Endothelial cell of umbilical vein (primary cell): Measurements from ENCODE around the gene DNAAF3. TPM values are rescaled to one million over a fixed set of nuclear protein-coding genes. Genes with fewer than 3 reads are reported as not detected.

Source experiments
- BruUV-seq: library from RNA; stranded (reverse); fragments of 400-500 nt; replicated peaks from 2 replicates; lab custom pipeline; 2021; lab: Mats Ljungman, UMichigan
- CTCF ChIA-PET: fragments of 300-600, 350-600 bp; sonication (Branson Sonifier 250); formaldehyde crosslinking; loops from one replicate; lab custom pipeline; 2021; ENCODE audit warnings: antibody characterized with exemption, inconsistent platforms; lab: Charles Lee
- POLR2A ChIA-PET: fragments of 300-600, 350-600 bp; sonication (Branson Sonifier 250); formaldehyde crosslinking; loops from one replicate; lab custom pipeline; 2021; ENCODE audit warnings: antibody characterized with exemption, inconsistent platforms; lab: Charles Lee
- DNase-seq: peaks from one replicate; pipeline ENCODE4 v3.0.0-alpha.2; 2011; ENCODE audit warnings: low read depth, low spot score
- FAIRE-seq: peaks from 2 replicates; lab custom pipeline; 2011; peaks lifted over from hg19 to GRCh38; lab: Jason Lieb, UNC
- H2AFZ ChIP-seq: 2 replicates; pipeline ENCODE4 v1.6.0; 2012; ENCODE audit warnings: low read depth, low read length, control low read depth, inconsistent platforms
- H3K27ac ChIP-seq: 2 replicates; pipeline ENCODE4 v1.5.1; 2011; ENCODE audit warnings: low read depth, mild to moderate bottlenecking, control low read depth, low read length, moderate library complexity; ENCODE audit not compliant: insufficient read depth
- H3K27me3 ChIP-seq, 2 experiments: 2 replicates each; pipeline versions ENCODE4 v1.6.0 to v1.6.1; 2011; ENCODE audit warnings: low read length in 2 of 2, mixed read lengths in 1 of 2; ENCODE audit not compliant: control insufficient read depth in 2 of 2, insufficient read depth in 2 of 2
- H3K36me3 ChIP-seq, 2 experiments: 2 replicates in 1 of 2; 3 replicates in 1 of 2; pipeline ENCODE4 v1.5.1; 2011; ENCODE audit warnings: low read length in 2 of 2, mild to moderate bottlenecking in 1 of 2, moderate library complexity in 1 of 2; ENCODE audit not compliant: control insufficient read depth in 2 of 2, insufficient read depth in 2 of 2; ENCODE audit errors: extremely low read depth in 1 of 2
- H3K4me1 ChIP-seq: 3 replicates; pipeline ENCODE4 v1.5.1; 2011; ENCODE audit warnings: mild to moderate bottlenecking, low read length; ENCODE audit not compliant: control insufficient read depth, insufficient read depth; ENCODE audit errors: extremely low read depth
- H3K4me2 ChIP-seq: 2 replicates; pipeline ENCODE4 v1.6.1; 2011; ENCODE audit warnings: low read length, control low read depth, mixed read lengths; ENCODE audit not compliant: insufficient read depth
- H3K4me3 ChIP-seq, 3 experiments: fragments of 200-600 bp in 1 of 3; sonication (generic), shearing (Covaris generic) in 1 of 3; replicated peaks in 1 of 3; 2 replicates each; pipeline ENCODE4 v1.5.1; 2011 to 2016; ENCODE audit warnings: control low read depth in 3 of 3, low read length in 3 of 3, mild to moderate bottlenecking in 2 of 3, inconsistent platforms in 1 of 3, low read depth in 1 of 3, moderate library complexity in 1 of 3; ENCODE audit not compliant: insufficient read depth in 1 of 3
- H3K79me2 ChIP-seq: 2 replicates; pipeline ENCODE4 v1.6.0; 2012; ENCODE audit warnings: low read length, inconsistent platforms; ENCODE audit not compliant: control insufficient read depth, insufficient read depth
- H3K9ac ChIP-seq: replicated peaks from 2 replicates; pipeline ENCODE3; 2011; ENCODE audit warnings: low read length, control low read depth; ENCODE audit not compliant: insufficient read depth; ENCODE audit errors: extremely low read depth
- H3K9me1 ChIP-seq: replicated peaks from 3 replicates; pipeline ENCODE4 v1.6.0; 2011; ENCODE audit warnings: mild to moderate bottlenecking, low read length; ENCODE audit not compliant: control insufficient read depth, insufficient read depth; ENCODE audit errors: extremely low read depth
- H3K9me3 ChIP-seq: replicated peaks from 2 replicates; pipeline ENCODE4 v1.5.1; 2012; ENCODE audit warnings: low read length, inconsistent platforms; ENCODE audit not compliant: control insufficient read depth, insufficient read depth
- H4K20me1 ChIP-seq: replicated peaks from 2 replicates; pipeline ENCODE3; 2011; ENCODE audit warnings: mild to moderate bottlenecking, low read length; ENCODE audit not compliant: control insufficient read depth, insufficient read depth; ENCODE audit errors: extremely low read depth
- EZH2 ChIP-seq: IDR thresholded peaks from 2 replicates; pipeline ENCODE4 v1.6.1; 2012; ENCODE audit warnings: borderline replicate concordance, low read depth, mild to moderate bottlenecking, moderate library complexity, low read length, inconsistent platforms; ENCODE audit not compliant: severe bottlenecking
- FOS ChIP-seq: IDR thresholded peaks from 2 replicates; pipeline ENCODE4 v1.6.1; 2011; ENCODE audit warnings: mild to moderate bottlenecking, low read length, moderate library complexity, borderline replicate concordance; ENCODE audit not compliant: insufficient read depth
- GATA2 ChIP-seq: IDR thresholded peaks from 2 replicates; pipeline ENCODE4 v1.7.0; 2011; ENCODE audit warnings: low read depth, mild to moderate bottlenecking, moderate library complexity, mixed read lengths, low read length; ENCODE audit not compliant: insufficient read length, insufficient read depth
- JUN ChIP-seq: IDR thresholded peaks from 2 replicates; pipeline ENCODE4 v1.6.1; 2011; ENCODE audit warnings: borderline replicate concordance, low read depth; ENCODE audit not compliant: insufficient read length, insufficient read depth
- MYC ChIP-seq: IDR thresholded peaks from one replicate; pipeline ENCODE4 v1.6.1; 2011; ENCODE audit warnings: mild to moderate bottlenecking, low read depth, low read length
- POLR2A ChIP-seq: IDR thresholded peaks from 2 replicates; pipeline ENCODE4 v1.6.1; 2012; ENCODE audit warnings: low read depth, mild to moderate bottlenecking, control low read depth, low read length
- POLR2AphosphoS5 ChIP-seq: IDR thresholded peaks from 2 replicates; pipeline ENCODE4 v1.6.1; 2012; ENCODE audit warnings: low read depth, mild to moderate bottlenecking, control low read depth, low read length, moderate library complexity; ENCODE audit not compliant: insufficient read depth
- dilution Hi-C: fragments of 300-500 bp; cut with MboI; formaldehyde crosslinking; loops from one replicate; pipeline ENCODE4 v1.15.0; 2019; ENCODE audit warnings: low sequenced_read_pairs; ENCODE audit not compliant: extremely low pct_ligation_motif_present
- intact Hi-C: fragments of 100-400 bp; cut with micrococcal nuclease; formaldehyde crosslinking; loops from one replicate; pipeline ENCODE4 v1.10.0; 2022
- polyA plus RNA-seq, 4 experiments: library from polyadenylated mRNA; depleted of rRNA in 3 of 4; stranded (reverse) in 3 of 4; unstranded in 1 of 4; fragments of >200 nt; gene quantifications; 2 replicates each; pipeline versions ENCODE4 v1.2.1 to v1.2.3, GENCODE V29; 2011 to 2012; ENCODE audit warnings: missing spikeins in 1 of 4
- total RNA-seq: library from RNA; stranded (reverse); gene quantifications from 2 replicates; pipeline ENCODE4 v1.2.3, GENCODE V29; 2021
- TF ChIP-seq, protein P1 (sequence below): IDR thresholded peaks from 2 replicates; pipeline ENCODE4 v1.6.1; 2011; ENCODE audit not compliant: insufficient read depth, insufficient read length
- TF ChIP-seq, protein P2 (sequence below), 2 donors: IDR thresholded peaks; 1 replicate in 1 of 2; 2 replicates in 1 of 2; pipeline ENCODE4 v1.5.1; 2011; ENCODE audit warnings: low read length in 2 of 2, mild to moderate bottlenecking in 2 of 2, moderate library complexity in 2 of 2, control low read depth in 1 of 2, inconsistent platforms in 1 of 2, low read depth in 1 of 2; ENCODE audit not compliant: insufficient read depth in 1 of 2; ENCODE audit errors: extremely low read depth in 1 of 2

The DNAAF3 gene
- total and polyA plus RNA-seq, 2 donors (not counting 3 experiments of a cell fraction or from before 2014, with no cell fraction given) = 0.62 to 0.75 TPM

- peak overlapping the region; percentile 35 for H2AFZ ChIP-seq
- ChIA-PET CTCF (interaction anchor here (1.0 to 4.8 kb wide), 6 partner anchors 15 to 385 kb away, joined by 3 to 38 read pairs (median 5); partner anchors contain the start of gene DNAAF3), POLR2A (no interaction called here)
- no peaks in the 10 kb centered on the region for H3K9me1 ChIP-seq
- peaks cover 20% of the 10 kb centered on the region for H3K4me1 ChIP-seq
- peak; percentile 67 for FAIRE-seq
- TF ChIP-seq GATA2 = no peak
- TF ChIP-seq MYC = no peak
- no peak for TF ChIP-seq POLR2A
- TF ChIP-seq JUN = no peak
- TF ChIP-seq POLR2AphosphoS5 = no peak
- TF ChIP-seq, protein P1, sequence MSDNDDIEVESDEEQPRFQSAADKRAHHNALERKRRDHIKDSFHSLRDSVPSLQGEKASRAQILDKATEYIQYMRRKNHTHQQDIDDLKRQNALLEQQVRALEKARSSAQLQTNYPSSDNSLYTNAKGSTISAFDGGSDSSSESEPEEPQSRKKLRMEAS = no peak
- TF ChIP-seq, protein P2, sequence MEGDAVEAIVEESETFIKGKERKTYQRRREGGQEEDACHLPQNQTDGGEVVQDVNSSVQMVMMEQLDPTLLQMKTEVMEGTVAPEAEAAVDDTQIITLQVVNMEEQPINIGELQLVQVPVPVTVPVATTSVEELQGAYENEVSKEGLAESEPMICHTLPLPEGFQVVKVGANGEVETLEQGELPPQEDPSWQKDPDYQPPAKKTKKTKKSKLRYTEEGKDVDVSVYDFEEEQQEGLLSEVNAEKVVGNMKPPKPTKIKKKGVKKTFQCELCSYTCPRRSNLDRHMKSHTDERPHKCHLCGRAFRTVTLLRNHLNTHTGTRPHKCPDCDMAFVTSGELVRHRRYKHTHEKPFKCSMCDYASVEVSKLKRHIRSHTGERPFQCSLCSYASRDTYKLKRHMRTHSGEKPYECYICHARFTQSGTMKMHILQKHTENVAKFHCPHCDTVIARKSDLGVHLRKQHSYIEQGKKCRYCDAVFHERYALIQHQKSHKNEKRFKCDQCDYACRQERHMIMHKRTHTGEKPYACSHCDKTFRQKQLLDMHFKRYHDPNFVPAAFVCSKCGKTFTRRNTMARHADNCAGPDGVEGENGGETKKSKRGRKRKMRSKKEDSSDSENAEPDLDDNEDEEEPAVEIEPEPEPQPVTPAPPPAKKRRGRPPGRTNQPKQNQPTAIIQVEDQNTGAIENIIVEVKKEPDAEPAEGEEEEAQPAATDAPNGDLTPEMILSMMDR (IDR thresholded peaks at IDR 0.05; ENCODE audit: extremely low read depth in 1 of 2, insufficient read depth in 1 of 2, low read depth in 1 of 2, low read length in 2 of 2) = no peak
- no peak for TF ChIP-seq EZH2
- TF ChIP-seq FOS = no peak
- no peak overlapping the region for H3K27ac ChIP-seq
- H3K9me3 ChIP-seq = no peaks in the 10 kb centered on the region
- no peaks in the 10 kb centered on the region for H3K36me3 ChIP-seq
- peak overlapping the region; percentile 19 for H3K9ac ChIP-seq
- no TSS peak for BruUV-seq
- H3K79me2 ChIP-seq = peaks cover 36% of the 10 kb centered on the region
- no peak for DNase-seq
- H3K4me3 ChIP-seq = peak overlapping the region in 2 of 3 experiments; percentile 38 to 92
- no peaks in the 10 kb centered on the region for H3K27me3 ChIP-seq
- H3K4me2 ChIP-seq = peak overlapping the region; percentile 38
- dilution Hi-C loops = no loop called here
- intact Hi-C loops = loop anchor here (5.0 kb wide), 1 partner anchor 656 kb away; the partner anchor contains the start of gene LENG9
- H4K20me1 ChIP-seq = no peaks in the 10 kb centered on the region
Observed at GRCh38 chr19:55118401-55118991, 47.9 kb downstream of the DNAAF3 start.
